GM12874 (cell line): ENCODE results near the gene PAQR5.

Source experiments
- TF ChIP-seq, protein P1 (sequence below): IDR thresholded peaks from 2 replicates; pipeline ENCODE4 v1.5.1; 2011; ENCODE audit warnings: low read depth, mild to moderate bottlenecking, control low read depth, low read length, moderate library complexity; ENCODE audit not compliant: insufficient read depth

The PAQR5 gene

DNA sequence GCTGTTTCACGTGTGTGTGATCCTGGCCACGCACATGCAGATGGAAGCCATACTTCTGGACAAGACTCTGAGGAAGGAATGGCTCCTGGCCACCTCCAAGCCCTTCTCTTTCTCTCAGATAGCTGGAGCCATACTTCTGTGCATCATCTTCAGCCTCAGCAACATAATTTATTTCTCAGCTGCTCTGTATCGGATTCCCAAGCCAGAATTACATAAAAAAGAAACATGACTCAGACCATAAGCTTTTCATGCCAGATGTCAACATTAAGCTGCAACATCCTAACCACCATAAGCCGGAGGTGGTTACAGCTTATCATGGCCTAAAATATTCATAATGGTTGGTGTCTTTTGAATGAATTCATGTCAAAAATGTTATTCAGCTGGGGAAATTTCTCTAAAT, 104.9 kb downstream of the PAQR5 start:
- TF ChIP-seq, protein P1, sequence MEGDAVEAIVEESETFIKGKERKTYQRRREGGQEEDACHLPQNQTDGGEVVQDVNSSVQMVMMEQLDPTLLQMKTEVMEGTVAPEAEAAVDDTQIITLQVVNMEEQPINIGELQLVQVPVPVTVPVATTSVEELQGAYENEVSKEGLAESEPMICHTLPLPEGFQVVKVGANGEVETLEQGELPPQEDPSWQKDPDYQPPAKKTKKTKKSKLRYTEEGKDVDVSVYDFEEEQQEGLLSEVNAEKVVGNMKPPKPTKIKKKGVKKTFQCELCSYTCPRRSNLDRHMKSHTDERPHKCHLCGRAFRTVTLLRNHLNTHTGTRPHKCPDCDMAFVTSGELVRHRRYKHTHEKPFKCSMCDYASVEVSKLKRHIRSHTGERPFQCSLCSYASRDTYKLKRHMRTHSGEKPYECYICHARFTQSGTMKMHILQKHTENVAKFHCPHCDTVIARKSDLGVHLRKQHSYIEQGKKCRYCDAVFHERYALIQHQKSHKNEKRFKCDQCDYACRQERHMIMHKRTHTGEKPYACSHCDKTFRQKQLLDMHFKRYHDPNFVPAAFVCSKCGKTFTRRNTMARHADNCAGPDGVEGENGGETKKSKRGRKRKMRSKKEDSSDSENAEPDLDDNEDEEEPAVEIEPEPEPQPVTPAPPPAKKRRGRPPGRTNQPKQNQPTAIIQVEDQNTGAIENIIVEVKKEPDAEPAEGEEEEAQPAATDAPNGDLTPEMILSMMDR: no peak

DNA sequence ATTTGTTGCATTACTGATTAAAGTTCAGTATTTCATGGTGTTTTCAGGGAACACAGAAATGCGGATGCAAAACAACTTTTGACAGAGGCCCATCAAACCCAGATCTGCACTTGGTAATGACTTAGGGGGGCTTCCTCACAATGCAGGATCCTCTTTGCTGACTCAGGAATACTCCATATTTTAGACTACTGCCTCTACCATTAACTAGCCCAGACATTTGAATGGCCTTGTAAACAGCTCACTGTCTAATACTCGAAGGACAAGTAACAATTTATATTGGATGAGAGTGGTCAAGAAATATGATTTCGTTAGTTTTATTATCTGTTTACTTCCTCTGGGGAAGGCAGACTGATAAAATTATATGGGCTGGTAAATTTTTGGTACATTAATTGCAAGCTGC, 106.4 kb downstream of the PAQR5 start:
- TF ChIP-seq, protein P1: no peak

DNA sequence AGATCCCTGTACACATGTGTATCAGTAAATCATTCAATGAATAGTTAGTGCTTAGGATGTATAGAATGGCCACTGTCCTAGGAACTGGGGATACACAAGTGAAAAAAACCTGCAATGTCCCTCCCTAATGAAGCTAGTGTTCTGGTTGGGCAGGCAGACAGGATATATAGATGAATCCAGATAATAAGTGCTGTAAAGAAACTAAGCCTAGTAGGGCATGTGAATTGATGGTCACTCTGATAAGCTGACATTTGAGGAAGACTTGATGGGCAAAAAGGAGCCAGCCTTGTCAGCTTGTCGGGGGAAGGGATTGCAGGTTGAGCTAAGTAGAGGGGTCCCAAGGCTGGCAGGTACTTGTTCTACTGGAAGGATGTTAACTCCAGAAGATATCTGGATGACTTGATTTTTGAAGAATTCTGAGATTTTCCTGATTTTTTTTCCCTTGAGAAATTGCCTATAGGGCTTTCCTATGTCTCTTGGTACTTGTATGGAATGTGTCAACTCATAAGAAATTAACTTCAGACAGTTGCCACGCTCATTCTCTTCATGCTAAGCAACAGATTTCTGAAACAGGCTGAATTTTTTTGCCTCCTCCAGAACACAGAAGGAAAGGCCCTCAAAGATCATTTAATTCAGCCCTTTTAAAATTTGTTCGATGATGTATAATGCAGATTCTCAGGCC, 109.1 kb downstream of the PAQR5 start:
- TF ChIP-seq, protein P1: no peak

DNA sequence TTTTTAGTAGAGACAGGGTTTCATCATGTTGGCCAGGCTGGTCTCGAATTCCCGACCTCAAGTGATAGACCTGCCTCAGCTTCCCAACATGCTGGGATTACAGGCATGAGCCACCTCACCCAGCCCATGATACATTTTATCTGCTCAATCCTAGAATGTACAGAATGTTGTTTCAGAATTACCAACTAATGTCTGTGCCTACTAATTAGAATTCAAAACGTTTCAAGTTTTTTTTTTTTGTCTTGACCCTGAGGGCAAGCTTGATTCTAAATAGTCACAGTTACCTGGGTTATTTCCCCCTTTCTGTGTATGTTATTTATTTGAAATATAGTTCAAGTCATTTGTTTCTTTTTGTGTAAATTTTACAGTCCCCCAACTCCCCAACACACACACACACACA, 110.1 kb downstream of the PAQR5 start:
- TF ChIP-seq, protein P1: no peak

DNA sequence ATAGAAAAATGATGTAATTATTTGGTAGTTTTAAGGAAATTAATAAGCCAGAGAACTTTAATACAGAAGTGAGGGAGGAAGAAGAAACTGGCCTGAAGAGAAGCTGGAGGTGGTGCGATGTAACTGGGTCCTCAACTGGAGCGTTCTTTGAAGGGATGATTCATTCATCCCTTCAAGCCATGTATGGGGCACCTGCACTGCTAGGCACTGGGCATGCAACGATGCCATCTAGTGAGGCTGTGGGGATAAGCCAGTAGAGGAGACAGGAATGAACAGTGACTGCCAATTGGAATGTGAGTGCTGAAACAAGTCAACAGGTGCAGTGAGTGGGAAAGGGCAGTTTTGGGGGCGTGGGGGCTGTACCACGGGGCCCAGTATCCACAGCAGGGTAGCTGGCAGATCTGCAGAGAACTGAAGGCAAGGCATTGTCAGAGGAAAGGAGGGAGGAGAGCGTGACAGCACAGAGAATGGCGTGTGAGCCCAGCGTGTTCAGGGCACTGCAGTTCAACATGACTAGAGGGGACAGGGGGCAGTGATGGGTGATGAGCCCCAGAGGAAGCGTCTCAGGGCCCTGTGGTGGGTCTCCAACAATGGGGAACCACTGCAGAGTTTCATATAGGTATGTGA, 111.6 kb downstream of the PAQR5 start:
- TF ChIP-seq, protein P1: peak; percentile 12; the same call in 1 of the 2 replicates

DNA sequence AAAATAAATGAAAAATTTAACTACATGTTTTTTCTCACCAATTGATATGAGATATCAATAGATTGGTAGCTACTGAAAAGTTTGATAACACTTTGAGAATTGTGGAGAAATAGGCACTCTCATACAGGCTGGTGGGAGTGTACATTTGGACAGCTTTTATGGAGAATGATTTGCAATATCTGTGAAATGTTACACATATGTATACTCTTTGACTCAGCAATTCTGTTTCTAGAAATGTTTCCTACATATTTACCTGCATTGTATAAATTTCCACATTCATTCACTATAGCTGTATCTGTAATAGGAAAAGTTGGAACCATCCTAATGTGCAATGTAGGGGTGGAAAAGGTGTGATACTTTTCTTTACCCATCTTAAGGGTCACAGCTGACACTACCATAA, 113.6 kb downstream of the PAQR5 start:
- TF ChIP-seq, protein P1: no peak

DNA sequence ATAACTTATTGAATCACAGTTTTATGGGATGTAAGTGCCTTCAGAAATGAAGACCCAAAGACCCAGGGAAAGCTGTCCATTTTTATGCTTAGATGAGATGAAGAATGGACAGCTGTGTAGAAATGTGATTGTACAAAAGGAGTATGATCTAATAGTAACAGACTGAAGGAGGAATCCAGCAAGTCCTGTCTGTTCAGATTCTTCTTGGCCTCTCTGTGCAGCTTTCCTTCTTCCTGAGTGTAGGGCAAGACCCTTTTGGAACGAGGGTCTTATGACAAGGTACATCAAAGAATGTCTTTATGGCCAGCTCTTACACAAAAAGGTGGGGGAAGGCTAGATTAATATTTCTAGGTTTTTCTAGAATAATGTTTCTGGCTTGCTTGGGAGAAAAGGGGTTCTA, 114.0 kb downstream of the PAQR5 start:
- TF ChIP-seq, protein P1: no peak
